SW480 (cell line): ENCODE measurements around the gene RIOX2.
A peak's percentile ranks its signal among the peaks of the same experiment; 100 is the strongest.
"Not testable (repeated sequence)": the region's sequence is repeated elsewhere in the genome, so short reads cannot be mapped to it uniquely, and the experiment has no call there.

ENCODE experiments used
- DNase-seq: peaks from one replicate; pipeline ENCODE4 v3.0.0-alpha.2; 2016; ENCODE audit warnings: low spot score

The RIOX2 gene

DNA sequence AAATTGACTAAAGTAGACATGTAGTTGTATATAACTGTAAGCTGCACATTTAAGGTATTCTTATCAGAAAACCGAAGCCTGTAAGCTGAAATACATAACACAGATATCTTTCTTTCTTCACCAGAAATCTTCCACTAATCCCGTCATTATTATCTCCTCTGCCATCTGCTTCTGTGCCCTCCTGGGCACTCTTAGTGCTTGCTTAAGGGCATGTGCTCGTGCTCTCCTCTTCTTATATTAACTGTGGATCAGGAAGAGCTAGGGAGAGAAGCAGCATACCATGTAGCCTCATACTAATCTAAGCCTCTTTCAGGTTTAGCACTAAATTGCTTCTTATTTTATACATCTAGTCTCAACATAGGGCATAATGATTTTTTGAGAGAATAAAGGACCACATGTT is 60.8 kb downstream of the RIOX2 start:
- DNase-seq: no peak

GRCh38 chr3:97910931-97911351 is 61.3 kb downstream of the RIOX2 start:
- peak; percentile 8 for DNase-seq

DNA sequence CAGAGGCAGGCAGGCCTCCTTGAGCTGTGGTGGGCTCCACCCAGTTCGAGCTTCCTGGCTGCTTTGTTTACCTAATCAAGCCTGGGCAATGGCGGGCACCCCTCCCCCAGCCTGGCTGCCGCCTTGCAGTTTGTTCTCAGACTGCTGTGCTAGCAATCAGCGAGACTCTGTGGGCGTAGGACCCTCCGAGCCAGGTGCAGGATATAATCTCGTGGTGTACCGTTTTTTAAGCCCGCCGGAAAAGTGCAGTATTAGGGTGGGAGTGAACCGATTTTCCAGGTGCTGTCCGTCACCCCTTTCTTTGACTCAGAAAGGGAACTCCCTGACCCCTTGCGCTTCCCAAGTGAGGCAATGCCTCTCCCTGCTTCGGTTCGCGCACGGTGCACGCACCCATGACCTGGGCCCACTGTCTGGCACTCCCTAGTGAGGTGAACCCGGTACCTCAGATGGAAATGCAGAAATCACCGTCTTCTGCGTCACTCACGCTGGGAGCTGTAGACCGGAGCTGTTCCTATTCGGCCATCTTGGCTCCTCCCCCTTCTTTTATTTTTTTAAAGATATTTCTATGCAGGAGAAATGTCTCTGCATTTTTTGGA is 61.9 kb downstream of the RIOX2 start:
- not testable (repeated sequence) for DNase-seq

GRCh38 chr3:97909830-97910229 is 62.4 kb downstream of the RIOX2 start:
- not testable (repeated sequence) for DNase-seq

DNA sequence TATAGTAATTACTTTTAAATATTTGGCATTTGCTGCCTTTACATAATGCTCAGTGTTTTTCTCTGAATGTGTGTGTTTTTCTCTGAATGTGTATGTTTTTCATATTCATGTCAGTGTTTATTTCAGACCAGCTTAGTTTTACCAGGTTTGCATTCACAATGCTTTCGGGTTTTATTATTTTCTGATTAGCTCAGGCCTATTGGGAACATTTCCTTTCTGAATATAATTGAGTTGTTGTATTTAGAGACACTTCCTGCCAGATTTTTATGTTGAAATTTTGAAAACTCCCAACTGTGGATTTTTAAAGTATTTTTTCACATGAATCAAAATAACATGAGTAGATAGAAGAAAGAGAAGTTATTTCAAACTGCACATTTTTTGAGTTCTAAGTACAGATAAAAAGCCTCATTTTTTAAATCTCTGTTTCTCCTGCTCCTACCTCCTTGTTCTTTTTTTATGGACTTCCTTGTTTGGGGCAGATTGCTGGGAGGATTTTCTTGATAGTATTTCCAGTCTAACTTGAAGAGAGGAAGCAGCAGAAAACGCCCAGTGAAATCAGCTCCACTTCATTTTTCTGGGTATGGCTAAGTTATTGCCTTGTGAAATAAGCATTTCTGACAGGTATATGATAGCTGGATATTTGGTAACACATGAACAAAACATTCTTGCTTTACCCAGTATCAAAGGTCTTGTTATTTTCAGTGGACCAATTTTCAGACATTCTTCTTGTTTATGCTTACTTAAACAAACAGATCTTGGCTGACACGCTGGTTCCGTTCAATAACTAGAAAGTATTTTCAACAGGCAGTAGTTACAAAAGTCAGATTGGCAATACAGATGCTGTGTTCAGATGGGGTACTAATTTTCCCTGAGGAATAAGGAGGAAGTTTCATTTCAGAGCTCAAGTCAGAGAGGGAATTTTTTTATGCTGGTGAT is 70.7 kb downstream of the RIOX2 start:
- DNase-seq: no peak

- DNase-seq: no peak
Observed at GRCh38 chr3:97899331-97899730, 72.9 kb downstream of the RIOX2 start.

GRCh38 chr3:97896547-97896946 is 75.7 kb downstream of the RIOX2 start:
- DNase-seq: no peak

GRCh38 chr3:97896129-97896528 is 76.1 kb downstream of the RIOX2 start:
- no peak for DNase-seq

DNA sequence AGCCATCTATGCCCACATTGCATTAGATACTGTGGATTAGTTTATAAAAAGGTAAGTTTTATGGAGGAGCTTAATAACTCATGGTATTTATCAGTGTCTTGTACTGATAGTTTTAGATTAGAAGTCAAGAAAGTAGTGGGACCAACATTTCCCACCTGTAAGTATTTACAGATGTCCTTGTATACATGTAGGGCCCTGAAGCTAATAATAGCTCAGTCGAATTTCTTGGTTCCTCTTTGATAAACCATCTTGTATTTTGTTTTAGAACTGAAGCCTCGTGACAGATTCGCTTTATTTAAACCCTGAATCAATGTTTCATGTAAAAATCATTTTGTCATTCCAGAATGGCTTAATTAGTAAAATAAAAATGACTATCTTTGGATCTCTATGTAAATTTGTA is 77.0 kb downstream of the RIOX2 start:
- no peak for DNase-seq

GRCh38 chr3:97892852-97893251 is 79.4 kb downstream of the RIOX2 start:
- DNase-seq: no peak
